ENCODE data around the gene UBAC2. TPM values are rescaled to one million over a fixed set of nuclear protein-coding genes. Genes with fewer than 3 reads are reported as not detected.
A peak's percentile ranks its signal among the peaks of the same experiment; 100 is the strongest.

Gene UBAC2
- total and polyA plus RNA-seq, 2 of the 8 experiments (the other 6 are each of a cell fraction or from before 2014, with no cell fraction given) = 75.9 to 76.9 TPM

DNA sequence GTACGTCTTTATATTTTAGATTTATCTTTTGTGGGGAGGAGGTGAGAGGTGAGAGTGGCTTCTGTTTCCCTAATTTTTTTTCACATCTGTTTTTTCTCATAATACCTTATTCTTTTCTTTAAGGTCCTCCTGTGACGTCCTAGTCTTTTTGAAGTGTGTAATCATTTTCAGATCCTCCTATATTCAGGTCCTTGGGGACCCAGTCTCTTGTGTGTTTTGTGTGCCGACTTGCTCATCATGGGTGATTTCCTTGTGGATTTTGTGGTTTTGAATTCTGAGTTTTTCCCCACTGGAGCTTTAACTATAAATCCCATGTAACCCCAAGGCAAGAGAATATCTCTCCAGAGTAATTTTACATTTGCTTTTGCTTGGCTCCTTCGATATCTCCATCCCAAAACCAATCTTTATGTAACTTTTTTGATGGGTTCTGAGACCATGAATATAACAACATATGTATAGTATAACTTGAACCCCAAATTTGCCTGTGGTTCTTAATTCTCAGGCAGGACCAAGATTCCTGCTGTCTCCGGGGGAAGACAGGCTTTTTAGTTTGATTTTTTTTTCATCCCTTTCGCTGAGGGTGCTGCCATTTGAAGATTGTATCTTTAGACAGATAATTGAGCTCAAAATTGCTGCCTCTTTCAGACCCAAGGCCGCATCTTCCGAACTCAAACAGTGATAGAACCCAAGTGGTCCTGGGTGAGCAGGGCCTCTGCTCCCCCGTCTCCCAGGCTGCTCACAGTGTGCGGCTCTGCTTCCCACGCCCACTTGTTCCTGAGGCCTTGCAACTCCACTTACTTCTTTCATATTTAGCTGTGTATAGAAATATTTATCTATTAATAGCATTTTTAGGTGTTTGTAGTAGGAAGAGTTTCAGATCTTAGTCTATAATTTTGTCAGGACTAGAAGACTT is 165.7 kb downstream of the UBAC2 start:
- CTCF ChIA-PET (ENCODE audit: partially characterized antibody) = interaction anchor here (0.9 to 3.9 kb wide), 19 partner anchors 10 to 380 kb away, joined by 3 to 37 read pairs (median 5); partner anchors contain the start of gene UBAC2
- H3K27me3 ChIP-seq (replicated peaks in 1 of 4; ENCODE audit: control insufficient read depth in 3 of 4, extremely low read depth in 1 of 4, insufficient read depth in 3 of 4, low read length in 3 of 4) = no peaks in the 10 kb centered on the region
- TF ChIP-seq ASH2L (IDR thresholded peaks at IDR 0.05; ENCODE audit: low read length) = no peak
- TF ChIP-seq CREB1 (IDR thresholded peaks at IDR 0.05) = no peak
- TF ChIP-seq YY1 (IDR thresholded peaks at IDR 0.05; ENCODE audit: low read depth, low read length) = no peak
- no peak for TF ChIP-seq GTF2F1 (IDR thresholded peaks at IDR 0.05; ENCODE audit: borderline replicate concordance, low read depth, low read length)
- TF ChIP-seq SP4 (IDR thresholded peaks at IDR 0.05; ENCODE audit: low read length) = no peak
- no peak for TF ChIP-seq KDM5A (IDR thresholded peaks at IDR 0.05; ENCODE audit: low read length)
- TF ChIP-seq CTCF (IDR thresholded peaks at IDR 0.05; ENCODE audit: control extremely low read depth in 1 of 3, insufficient read depth in 1 of 3, low read depth in 1 of 3, low read length in 3 of 3) = no peak
- no peak for TF ChIP-seq SAP30 (IDR thresholded peaks at IDR 0.05; ENCODE audit: insufficient read depth, insufficient replicate concordance, low read length)
- TF ChIP-seq CHD1 (IDR thresholded peaks at IDR 0.05; ENCODE audit: low read depth, low read length) = no peak
- no peak for TF ChIP-seq POU5F1 (IDR thresholded peaks at IDR 0.05; ENCODE audit: low read depth, low read length)

More for the DNA sequence above, 165.7 kb downstream of the UBAC2 start:
- Histone ChIP-seq H4K8ac (ENCODE audit: extremely low read depth, insufficient read depth, low read length) (no peak overlapping the region), H2BK12ac (ENCODE audit: low read depth, low read length) (no peak overlapping the region), H3K4me2 (ENCODE audit: insufficient read depth in 1 of 2, low read depth in 2 of 2, low read length in 2 of 2) (no peak overlapping the region), H3K27ac (ENCODE audit: low read depth, low read length) (no peak overlapping the region), H3K23ac (ENCODE audit: insufficient read length) (no peak overlapping the region), H3K56ac (replicated peaks; ENCODE audit: insufficient read length, low read depth, low read length) (no peak overlapping the region), H3K4ac (replicated peaks; ENCODE audit: insufficient read length, low read depth, low read length) (no peak overlapping the region), H3K23me2 (ENCODE audit: low read depth, low read length) (no peaks in the 10 kb centered on the region), H4K5ac (ENCODE audit: insufficient read length, low read depth, low read length) (no peak overlapping the region), H3K14ac (ENCODE audit: insufficient read length) (no peak overlapping the region), H3K36me3 (ENCODE audit: control insufficient read depth in 2 of 4, insufficient read depth in 4 of 4, low read length in 3 of 4) (peaks cover 0 to 8% (median 0%) of the 10 kb centered on the region in 4 experiments; a peak in 4 of 8 replicates), H2BK5ac (ENCODE audit: low read depth, low read length) (no peak overlapping the region), H2BK120ac (replicated peaks; ENCODE audit: low read depth, low read length) (no peak overlapping the region), H4K91ac (replicated peaks; ENCODE audit: insufficient read length, low read length) (no peak overlapping the region), H3K18ac (ENCODE audit: extremely low read depth, low read length) (no peak overlapping the region), H4K20me1 (replicated peaks in 1 of 2; ENCODE audit: control insufficient read depth in 1 of 2, insufficient read depth in 2 of 2, low read length in 2 of 2) (peaks cover 1 to 4% of the 10 kb centered on the region in 2 experiments), H2AFZ (ENCODE audit: low read length) (no peak overlapping the region), H3K4me3 (ENCODE audit: extremely low read depth in 1 of 4, insufficient read depth in 2 of 4, low read depth in 3 of 4, low read length in 4 of 4) (no peak overlapping the region), H3K9me3 (ENCODE audit: insufficient read depth in 2 of 2, low read depth in 1 of 2, low read length in 1 of 2) (no peaks in the 10 kb centered on the region), H2AK5ac (ENCODE audit: low read depth, low read length) (no peak overlapping the region), H2BK20ac (ENCODE audit: low read length) (no peak overlapping the region), H2BK15ac (ENCODE audit: low read length) (no peak overlapping the region), H3K4me1 (replicated peaks in 1 of 4; ENCODE audit: control insufficient read depth in 3 of 4, insufficient read depth in 4 of 4, low read length in 3 of 4) (peaks cover 0 to 4% (median 2%) of the 10 kb centered on the region in 4 experiments; a peak in 2 of 7 replicates), H3K9ac (replicated peaks in 1 of 4; ENCODE audit: extremely low read depth in 1 of 4, low read depth in 3 of 4, low read length in 3 of 4) (no peak overlapping the region), H3K79me2 (ENCODE audit: control insufficient read depth in 1 of 2, insufficient read depth in 2 of 2, low read length in 2 of 2) (no peaks in the 10 kb centered on the region), H3K79me1 (ENCODE audit: low read depth, low read length) (no peaks in the 10 kb centered on the region)
- peak in 1 of 2 experiments; percentile 23 for DNase-seq (ENCODE audit: low read depth in 1 of 2, low spot score in 2 of 2)
- 88% methylated on average over 11 of the region's 11 CpGs; no CpG with 5 or more reads in 1 of the 2 experiments for WGBS, 2 experiments (ENCODE audit: extremely low coverage in 1 of 2, insufficient coverage in 1 of 2, insufficient read length in 1 of 2, insufficient replicate concordance in 2 of 2, low coverage in 1 of 2, low lambda C conversion rate in 2 of 2, missing lambda C conversion rate in 1 of 2)
- POLR2A ChIA-PET (ENCODE audit: partially characterized antibody) = no interaction called here
- no peak for FAIRE-seq
